Liver (tissue), 3 donors: Measurements from ENCODE around the gene ARHGEF10L.

ENCODE experiments used
- ATF3 ChIP-seq: IDR thresholded peaks from 2 replicates; pipeline ENCODE4 v1.6.1; 2016; ENCODE audit warnings: antibody characterized with exemption
- CTCF ChIP-seq: fragments of 150-350 bp; IDR thresholded peaks from 2 replicates; pipeline ENCODE4 v1.5.1; 2017; ENCODE audit warnings: improper control_type of control experiment, low read depth, low read length; ENCODE audit not compliant: missing input control
- FOXA1 ChIP-seq: IDR thresholded peaks from 2 replicates; pipeline ENCODE4 v1.6.1; 2016; ENCODE audit warnings: antibody characterized with exemption
- GABPA ChIP-seq, 2 donors: IDR thresholded peaks in 1 of 2; conservative IDR thresholded peaks in 1 of 2; 2 replicates each; pipeline ENCODE4 v1.6.1; 2016; ENCODE audit warnings: antibody characterized with exemption in 2 of 2, mild to moderate bottlenecking in 1 of 2, moderate library complexity in 1 of 2
- JUND ChIP-seq, 2 donors: IDR thresholded peaks; 2 replicates each; pipeline ENCODE4 v1.6.1; 2016; ENCODE audit warnings: antibody characterized with exemption in 2 of 2
- MAX ChIP-seq: IDR thresholded peaks from 2 replicates; pipeline ENCODE4 v1.6.1; 2016; ENCODE audit warnings: antibody characterized with exemption
- NR2F2 ChIP-seq: IDR thresholded peaks from 2 replicates; pipeline ENCODE4 v1.6.1; 2016; ENCODE audit warnings: antibody characterized with exemption
- SP1 ChIP-seq: IDR thresholded peaks from 2 replicates; pipeline ENCODE4 v1.6.1; 2018; ENCODE audit warnings: antibody characterized with exemption, mild to moderate bottlenecking
- TF ChIP-seq, protein P1 (sequence below): IDR thresholded peaks from 2 replicates; pipeline ENCODE4 v1.6.1; 2016; ENCODE audit warnings: antibody characterized with exemption, mild to moderate bottlenecking
- donor health status: healthy.
- donor health status: healthy.

GRCh38 chr1:17654519-17654918 lies 115.0 kb downstream of the ARHGEF10L start:
- TF ChIP-seq CTCF (no peak), GABPA (IDR thresholded peaks at IDR 0.05 in 1 of 2, conservative IDR thresholded peaks at IDR 0.05 in 1 of 2) (no peak), FOXA1 (no peak), SP1 (no peak), ATF3 (no peak), MAX (no peak), JUND (IDR thresholded peaks at IDR 0.05) (no peak), NR2F2 (no peak)
- TF ChIP-seq, protein P1, sequence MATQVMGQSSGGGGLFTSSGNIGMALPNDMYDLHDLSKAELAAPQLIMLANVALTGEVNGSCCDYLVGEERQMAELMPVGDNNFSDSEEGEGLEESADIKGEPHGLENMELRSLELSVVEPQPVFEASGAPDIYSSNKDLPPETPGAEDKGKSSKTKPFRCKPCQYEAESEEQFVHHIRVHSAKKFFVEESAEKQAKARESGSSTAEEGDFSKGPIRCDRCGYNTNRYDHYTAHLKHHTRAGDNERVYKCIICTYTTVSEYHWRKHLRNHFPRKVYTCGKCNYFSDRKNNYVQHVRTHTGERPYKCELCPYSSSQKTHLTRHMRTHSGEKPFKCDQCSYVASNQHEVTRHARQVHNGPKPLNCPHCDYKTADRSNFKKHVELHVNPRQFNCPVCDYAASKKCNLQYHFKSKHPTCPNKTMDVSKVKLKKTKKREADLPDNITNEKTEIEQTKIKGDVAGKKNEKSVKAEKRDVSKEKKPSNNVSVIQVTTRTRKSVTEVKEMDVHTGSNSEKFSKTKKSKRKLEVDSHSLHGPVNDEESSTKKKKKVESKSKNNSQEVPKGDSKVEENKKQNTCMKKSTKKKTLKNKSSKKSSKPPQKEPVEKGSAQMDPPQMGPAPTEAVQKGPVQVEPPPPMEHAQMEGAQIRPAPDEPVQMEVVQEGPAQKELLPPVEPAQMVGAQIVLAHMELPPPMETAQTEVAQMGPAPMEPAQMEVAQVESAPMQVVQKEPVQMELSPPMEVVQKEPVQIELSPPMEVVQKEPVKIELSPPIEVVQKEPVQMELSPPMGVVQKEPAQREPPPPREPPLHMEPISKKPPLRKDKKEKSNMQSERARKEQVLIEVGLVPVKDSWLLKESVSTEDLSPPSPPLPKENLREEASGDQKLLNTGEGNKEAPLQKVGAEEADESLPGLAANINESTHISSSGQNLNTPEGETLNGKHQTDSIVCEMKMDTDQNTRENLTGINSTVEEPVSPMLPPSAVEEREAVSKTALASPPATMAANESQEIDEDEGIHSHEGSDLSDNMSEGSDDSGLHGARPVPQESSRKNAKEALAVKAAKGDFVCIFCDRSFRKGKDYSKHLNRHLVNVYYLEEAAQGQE = no peak
